Endothelial cell of umbilical vein (primary cell): ENCODE data around the gene TMEFF2.

Source experiments
- CTCF ChIP-seq, 2 donors: IDR thresholded peaks; 1 replicate in 1 of 2; 2 replicates in 1 of 2; pipeline ENCODE4 v1.5.1; 2011; ENCODE audit warnings: low read length in 2 of 2, mild to moderate bottlenecking in 2 of 2, moderate library complexity in 2 of 2, control low read depth in 1 of 2, inconsistent platforms in 1 of 2, low read depth in 1 of 2; ENCODE audit not compliant: insufficient read depth in 1 of 2; ENCODE audit errors: extremely low read depth in 1 of 2
- EZH2 ChIP-seq: IDR thresholded peaks from 2 replicates; pipeline ENCODE4 v1.6.1; 2012; ENCODE audit warnings: borderline replicate concordance, low read depth, mild to moderate bottlenecking, moderate library complexity, low read length, inconsistent platforms; ENCODE audit not compliant: severe bottlenecking
- GATA2 ChIP-seq: IDR thresholded peaks from 2 replicates; pipeline ENCODE4 v1.7.0; 2011; ENCODE audit warnings: low read depth, mild to moderate bottlenecking, moderate library complexity, mixed read lengths, low read length; ENCODE audit not compliant: insufficient read length, insufficient read depth
- JUN ChIP-seq: IDR thresholded peaks from 2 replicates; pipeline ENCODE4 v1.6.1; 2011; ENCODE audit warnings: borderline replicate concordance, low read depth; ENCODE audit not compliant: insufficient read length, insufficient read depth
- MAX ChIP-seq: IDR thresholded peaks from 2 replicates; pipeline ENCODE4 v1.6.1; 2011; ENCODE audit not compliant: insufficient read depth, insufficient read length
- POLR2A ChIP-seq: IDR thresholded peaks from 2 replicates; pipeline ENCODE4 v1.6.1; 2012; ENCODE audit warnings: low read depth, mild to moderate bottlenecking, control low read depth, low read length
- POLR2AphosphoS5 ChIP-seq: IDR thresholded peaks from 2 replicates; pipeline ENCODE4 v1.6.1; 2012; ENCODE audit warnings: low read depth, mild to moderate bottlenecking, control low read depth, low read length, moderate library complexity; ENCODE audit not compliant: insufficient read depth

- no peak for TF ChIP-seq POLR2AphosphoS5
- no peak for TF ChIP-seq POLR2A
- no peak for TF ChIP-seq CTCF (IDR thresholded peaks at IDR 0.05; ENCODE audit: extremely low read depth in 1 of 2, insufficient read depth in 1 of 2, low read depth in 1 of 2, low read length in 2 of 2)
- no peak for TF ChIP-seq MAX
- TF ChIP-seq EZH2 = no peak
- TF ChIP-seq JUN = no peak
- no peak for TF ChIP-seq GATA2
These were observed 264.5 kb downstream of the TMEFF2 start for GRCh38 chr2:191930205-191930604.
